ENCODE results near the gene MID1IP1. TPM values are rescaled to one million over a fixed set of nuclear protein-coding genes. Genes with fewer than 3 reads are reported as not detected.

MID1IP1 gene
- total RNA-seq, 2 experiments from 2014 or later, result 74.6 to 79.4 TPM

DNA sequence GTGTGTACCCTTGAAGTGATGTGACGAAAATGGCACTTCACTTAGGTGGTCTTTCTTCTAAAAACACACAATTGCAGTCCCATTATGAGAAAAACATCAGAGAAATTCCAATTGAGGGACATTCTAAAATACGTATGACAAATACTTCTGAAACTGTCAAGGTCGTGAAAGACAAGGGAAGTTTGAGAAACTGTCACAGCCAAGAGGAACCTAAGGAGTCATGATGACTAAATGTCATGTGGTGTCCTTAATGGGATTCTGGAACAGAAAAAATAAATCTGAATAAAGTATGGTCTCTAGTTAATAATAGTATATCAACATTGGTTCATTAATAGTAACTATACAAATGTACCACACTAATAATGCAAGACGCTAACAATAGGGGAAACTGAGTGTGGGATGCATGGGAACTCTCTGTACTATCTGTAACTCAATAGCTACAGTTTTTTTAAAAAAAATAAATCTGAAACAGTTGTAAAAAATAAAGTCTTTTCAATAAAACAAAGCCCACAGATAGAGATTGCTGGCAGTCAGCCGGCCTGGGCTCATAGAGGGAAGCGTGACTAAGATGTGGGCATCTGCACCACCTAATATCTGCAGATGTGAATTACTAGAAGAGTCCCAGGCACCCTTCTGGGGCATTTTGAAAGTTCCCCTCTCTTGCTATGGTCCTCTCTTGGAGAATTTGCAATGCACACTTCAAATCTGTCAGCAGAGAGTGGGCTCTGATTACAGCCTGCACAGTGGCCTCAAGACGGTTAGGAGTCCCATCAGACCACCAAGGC is 47.6 kb downstream of the MID1IP1 start:
- H3K9me3 Mint-ChIP-seq, result no peaks in the 10 kb centered on the region
- TF ChIP-seq, protein P1, sequence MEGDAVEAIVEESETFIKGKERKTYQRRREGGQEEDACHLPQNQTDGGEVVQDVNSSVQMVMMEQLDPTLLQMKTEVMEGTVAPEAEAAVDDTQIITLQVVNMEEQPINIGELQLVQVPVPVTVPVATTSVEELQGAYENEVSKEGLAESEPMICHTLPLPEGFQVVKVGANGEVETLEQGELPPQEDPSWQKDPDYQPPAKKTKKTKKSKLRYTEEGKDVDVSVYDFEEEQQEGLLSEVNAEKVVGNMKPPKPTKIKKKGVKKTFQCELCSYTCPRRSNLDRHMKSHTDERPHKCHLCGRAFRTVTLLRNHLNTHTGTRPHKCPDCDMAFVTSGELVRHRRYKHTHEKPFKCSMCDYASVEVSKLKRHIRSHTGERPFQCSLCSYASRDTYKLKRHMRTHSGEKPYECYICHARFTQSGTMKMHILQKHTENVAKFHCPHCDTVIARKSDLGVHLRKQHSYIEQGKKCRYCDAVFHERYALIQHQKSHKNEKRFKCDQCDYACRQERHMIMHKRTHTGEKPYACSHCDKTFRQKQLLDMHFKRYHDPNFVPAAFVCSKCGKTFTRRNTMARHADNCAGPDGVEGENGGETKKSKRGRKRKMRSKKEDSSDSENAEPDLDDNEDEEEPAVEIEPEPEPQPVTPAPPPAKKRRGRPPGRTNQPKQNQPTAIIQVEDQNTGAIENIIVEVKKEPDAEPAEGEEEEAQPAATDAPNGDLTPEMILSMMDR (IDR thresholded peaks at IDR 0.05), result no peak
- no peaks in the 10 kb centered on the region for H3K27me3 Mint-ChIP-seq
- ChIA-PET POLR2A (no interaction called here), CTCF (no interaction called here)
- H3K4me1 Mint-ChIP-seq (ENCODE audit: low read depth), result peaks cover 11% of the 10 kb centered on the region
- no peak overlapping the region for H3K27ac Mint-ChIP-seq
- ATAC-seq, result no peak
- H3K36me3 Mint-ChIP-seq (ENCODE audit: low read depth), result no peaks in the 10 kb centered on the region
- H3K4me3 Mint-ChIP-seq, result no peak overlapping the region
- intact Hi-C loops (cut with micrococcal nuclease), result no loop called here
- DNase-seq, result no peak

DNA sequence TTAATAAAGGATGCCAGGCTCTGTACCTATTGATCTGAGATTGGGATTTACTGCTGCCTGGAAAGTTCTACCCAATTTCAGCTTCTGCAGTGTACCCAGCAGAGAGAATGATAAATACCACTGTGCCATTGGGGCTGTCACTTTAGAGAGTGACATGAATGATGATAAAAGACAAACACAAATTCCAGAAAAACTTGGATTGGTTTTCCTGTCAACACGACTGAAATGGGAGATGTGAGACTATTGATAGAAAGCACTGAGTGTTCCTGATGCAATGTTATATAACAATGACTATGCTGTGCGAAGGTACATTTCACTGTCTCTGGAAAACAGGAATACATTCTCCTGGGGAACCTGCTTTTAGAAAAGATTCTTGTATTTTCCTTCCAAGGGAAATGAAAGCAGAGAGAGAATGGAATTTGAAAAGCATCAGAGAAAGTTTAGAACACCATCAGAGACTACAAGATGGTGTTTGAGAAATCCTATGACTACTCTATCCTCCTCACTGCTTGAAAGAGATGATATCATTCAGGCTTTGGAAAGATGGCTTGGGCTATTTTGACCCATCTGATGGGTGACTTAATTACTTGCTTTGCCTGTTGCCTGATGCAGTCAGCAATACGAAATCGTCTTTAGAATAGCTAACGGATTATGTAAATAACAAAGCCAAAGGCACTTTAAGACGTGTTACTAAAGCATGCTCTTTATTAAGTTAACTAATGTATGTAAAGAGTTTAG is 49.7 kb downstream of the MID1IP1 start:
- intact Hi-C loops (cut with micrococcal nuclease), result no loop called here
- Mint-ChIP-seq H3K27me3 (no peaks in the 10 kb centered on the region), H3K27ac (no peak overlapping the region), H3K4me1 (ENCODE audit: low read depth) (peaks cover 8% of the 10 kb centered on the region), H3K4me3 (no peak overlapping the region), H3K36me3 (ENCODE audit: low read depth) (no peaks in the 10 kb centered on the region), H3K9me3 (no peaks in the 10 kb centered on the region)
- ChIA-PET POLR2A (no interaction called here), CTCF (no interaction called here)
- DNase-seq (no peak), ATAC-seq (no peak)
- TF ChIP-seq, protein P1 (IDR thresholded peaks at IDR 0.05), result no peak

DNA sequence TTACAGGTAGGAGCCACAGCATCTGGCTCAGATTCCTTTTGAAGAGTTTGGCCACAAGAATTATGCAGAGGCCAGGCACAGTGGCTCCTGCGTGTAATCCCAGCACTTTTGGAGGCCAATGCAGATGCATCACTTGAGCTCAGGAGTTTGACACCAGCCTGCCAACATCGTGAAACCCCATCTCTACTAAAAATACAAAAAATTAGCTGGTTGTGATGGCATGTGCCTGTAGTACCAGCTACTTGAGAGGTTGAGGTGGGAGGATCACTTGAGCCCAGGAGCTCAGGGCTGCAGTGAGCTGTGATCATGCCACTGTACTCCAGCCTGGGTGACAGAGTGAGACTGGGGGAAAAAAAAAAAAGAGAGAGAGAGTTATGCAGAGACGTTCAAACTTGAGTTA is 53.0 kb downstream of the MID1IP1 start:
- H3K27ac Mint-ChIP-seq, result no peak overlapping the region
- POLR2A ChIA-PET, result no interaction called here
- no peak for DNase-seq

More for the DNA sequence above, 53.0 kb downstream of the MID1IP1 start:
- Mint-ChIP-seq H3K4me3 (no peak overlapping the region), H3K9me3 (no peaks in the 10 kb centered on the region), H3K4me1 (ENCODE audit: low read depth) (peaks cover 7% of the 10 kb centered on the region), H3K27me3 (no peaks in the 10 kb centered on the region), H3K36me3 (ENCODE audit: low read depth) (no peaks in the 10 kb centered on the region)
- no peak for ATAC-seq
- intact Hi-C loops (cut with micrococcal nuclease), result no loop called here
- TF ChIP-seq, protein P1 (IDR thresholded peaks at IDR 0.05), result no peak
- CTCF ChIA-PET, result no interaction called here

Other genes starting within 250 kb of the MID1IP1 start
- gene TSPAN7, start 239.9 kb upstream of the MID1IP1 start, total RNA-seq, result under 1 TPM; 0.50 to 0.74 TPM